GM12865 (cell line): ENCODE data around the gene NPHP3.

ENCODE experiments used
- DNase-seq: peaks from one replicate; pipeline ENCODE4 v3.0.0; 2010; ENCODE audit warnings: low read depth
- H3K4me3 ChIP-seq: 2 replicates; pipeline ENCODE4 v1.5.1; 2011; ENCODE audit warnings: mild to moderate bottlenecking, low read depth, low read length, control low read depth
- CTCF ChIP-seq: IDR thresholded peaks from 2 replicates; pipeline ENCODE4 v1.5.1; 2011; ENCODE audit warnings: low read length, control low read depth, low read depth, inconsistent platforms; ENCODE audit not compliant: insufficient read depth; ENCODE audit errors: missing control alignments

Gene NPHP3

GRCh38 chr3:132657869-132658747 lies 64.1 kb downstream of the NPHP3 start:
- H3K4me3 ChIP-seq, result peak overlapping the region; percentile 58
- DNase-seq, result no peak
- TF ChIP-seq CTCF, result no peak

- DNase-seq, result no peak
- no peak for TF ChIP-seq CTCF
- H3K4me3 ChIP-seq, result no peak overlapping the region
These were observed 66.7 kb downstream of the NPHP3 start for GRCh38 chr3:132655471-132655870.

- TF ChIP-seq CTCF, result no peak
- H3K4me3 ChIP-seq, result no peak overlapping the region
- DNase-seq, result no peak
These were observed 67.5 kb downstream of the NPHP3 start for GRCh38 chr3:132654721-132655120.

GRCh38 chr3:132654190-132654589 lies 68.0 kb downstream of the NPHP3 start:
- no peak for DNase-seq
- no peak overlapping the region for H3K4me3 ChIP-seq
- TF ChIP-seq CTCF, result no peak

GRCh38 chr3:132652640-132653270 lies 69.5 kb downstream of the NPHP3 start:
- no peak overlapping the region for H3K4me3 ChIP-seq
- TF ChIP-seq CTCF, result no peak
- no peak for DNase-seq

GRCh38 chr3:132650153-132650552 lies 72.1 kb downstream of the NPHP3 start:
- no peak for TF ChIP-seq CTCF
- no peak overlapping the region for H3K4me3 ChIP-seq
- no peak for DNase-seq
